DOHH2 (cell line): Measurements from ENCODE around the gene ADCY10.

Source experiments
- CTCF ChIP-seq: fragments of 200-600 bp; sonication (generic); IDR thresholded peaks from one replicate; pipeline ENCODE4 v1.5.1; 2014; ENCODE audit warnings: antibody characterized with exemption, mild to moderate bottlenecking, low read depth, low read length; ENCODE audit not compliant: poor library complexity, severe bottlenecking
- EZH2phosphoT487 ChIP-seq: fragments of 200-600 bp; sonication (generic); IDR thresholded peaks from 2 replicates; pipeline ENCODE4 v1.6.1; 2017; ENCODE audit warnings: borderline replicate concordance, mild to moderate bottlenecking, antibody characterized with exemption, low read length, moderate library complexity, mixed read lengths

- TF ChIP-seq CTCF (no peak), EZH2phosphoT487 (no peak)
These were observed 147.4 kb downstream of the ADCY10 start for GRCh38 chr1:167766538-167766937.
